HG03045 (cell line): ENCODE measurements around the gene ARHGEF4.

Source experiments
- ATAC-seq: cut with Tn5 transposase; IDR thresholded peaks from one replicate; pipeline ENCODE4 v1.9.1; 2021; ENCODE audit warnings: mild to moderate bottlenecking, moderate library complexity; ENCODE audit not compliant: unreplicated experiment

Gene ARHGEF4, protein sequence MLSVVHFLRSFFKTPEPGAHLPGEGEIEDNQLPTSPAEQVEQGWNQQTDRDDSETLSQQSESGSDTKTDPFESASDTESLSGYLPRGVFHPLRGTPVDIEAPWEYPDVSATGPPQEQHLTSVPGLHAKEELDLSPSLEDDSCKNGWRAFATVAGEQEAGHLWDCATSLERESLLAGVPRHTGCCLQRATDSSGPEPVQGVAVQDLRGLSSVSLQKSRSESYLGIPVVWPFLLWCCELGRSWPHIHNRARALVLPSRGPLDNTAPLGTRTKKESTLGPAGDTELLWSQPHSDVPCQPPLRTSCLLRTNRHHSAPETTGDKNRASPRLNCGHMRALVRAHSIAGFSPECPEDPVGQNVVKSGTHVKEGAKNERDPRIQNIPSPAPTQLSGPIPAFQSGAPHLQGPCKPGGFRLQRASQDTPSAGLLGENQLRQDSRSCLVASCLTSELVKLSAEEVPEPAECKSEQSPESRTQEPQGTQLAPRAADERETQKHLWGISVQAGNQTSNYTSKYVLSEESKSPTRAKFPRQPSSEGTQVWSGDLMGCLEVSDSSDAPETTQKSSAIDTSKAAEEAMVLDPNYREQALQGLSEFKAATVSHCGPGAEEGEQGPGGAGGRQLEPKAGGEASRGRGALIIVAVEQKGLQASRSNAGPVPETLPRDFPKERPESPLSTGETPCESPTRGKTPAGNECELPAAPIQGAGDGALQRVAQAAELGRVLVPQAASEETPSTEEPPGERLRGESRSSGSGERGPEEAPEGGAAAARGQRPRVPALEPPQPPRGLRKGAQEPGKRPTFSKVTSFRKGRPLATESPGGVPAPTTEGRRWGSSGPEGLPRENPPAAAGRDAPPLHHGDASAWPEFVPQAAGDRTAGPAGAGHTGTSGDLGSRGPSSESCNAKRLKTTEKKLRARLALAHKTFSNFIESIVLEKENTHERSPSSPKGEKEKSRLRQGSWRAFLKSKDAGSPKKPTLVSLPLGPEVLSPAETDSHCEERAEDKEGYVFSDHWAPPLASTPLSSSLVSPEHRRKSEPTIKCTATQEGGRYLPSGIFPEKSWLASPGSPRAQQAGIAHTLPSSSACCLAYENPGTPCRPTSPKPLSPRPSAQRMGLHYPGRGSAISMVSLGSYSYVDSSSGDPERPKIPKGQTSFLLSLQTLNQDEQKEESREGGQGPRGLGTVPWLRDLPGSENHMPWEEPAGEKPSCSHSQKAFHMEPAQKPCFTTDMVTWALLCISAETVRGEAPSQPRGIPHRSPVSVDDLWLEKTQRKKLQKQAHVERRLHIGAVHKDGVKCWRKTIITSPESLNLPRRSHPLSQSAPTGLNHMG (N-terminal part only)

DNA sequence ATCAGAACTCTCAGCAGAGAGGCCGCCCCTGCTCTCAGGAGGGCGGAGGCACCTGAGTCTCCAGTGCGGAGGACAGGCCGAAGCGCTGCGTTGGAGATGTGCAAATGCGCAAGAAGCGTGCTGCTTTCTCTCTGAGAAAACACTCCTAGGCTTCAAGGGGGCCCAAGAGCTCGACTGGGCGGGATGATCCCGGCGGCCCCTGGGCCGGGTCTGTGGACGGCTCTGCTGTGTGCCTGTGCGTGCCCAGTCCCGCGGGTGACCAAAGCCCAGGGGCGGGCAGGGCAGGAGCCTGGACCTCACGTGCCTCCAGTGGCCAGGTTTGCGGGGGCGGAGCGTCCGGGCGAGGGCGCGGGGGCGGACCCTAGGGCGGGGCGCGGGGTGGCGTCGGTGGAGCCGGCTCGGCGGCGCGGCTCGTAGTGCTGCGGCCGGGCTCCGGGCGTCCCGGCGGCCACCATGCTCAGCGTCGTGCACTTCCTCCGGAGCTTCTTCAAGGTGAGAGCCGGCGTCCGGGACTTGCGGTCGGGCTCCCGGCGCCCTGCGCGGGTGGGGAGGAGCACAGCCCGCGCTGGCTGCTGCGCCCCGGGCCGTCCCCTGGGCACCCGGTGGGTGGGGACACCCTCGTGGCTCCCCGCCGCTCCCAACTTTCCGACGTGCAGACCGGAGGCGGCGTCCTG, at the start of gene ARHGEF4:
ARHGEF4 (plus strand) TSS at position 414 of the 674 bp plus-strand sequence; CDS start at position 454, 40 bp downstream.
- ATAC-seq = no peak

DNA sequence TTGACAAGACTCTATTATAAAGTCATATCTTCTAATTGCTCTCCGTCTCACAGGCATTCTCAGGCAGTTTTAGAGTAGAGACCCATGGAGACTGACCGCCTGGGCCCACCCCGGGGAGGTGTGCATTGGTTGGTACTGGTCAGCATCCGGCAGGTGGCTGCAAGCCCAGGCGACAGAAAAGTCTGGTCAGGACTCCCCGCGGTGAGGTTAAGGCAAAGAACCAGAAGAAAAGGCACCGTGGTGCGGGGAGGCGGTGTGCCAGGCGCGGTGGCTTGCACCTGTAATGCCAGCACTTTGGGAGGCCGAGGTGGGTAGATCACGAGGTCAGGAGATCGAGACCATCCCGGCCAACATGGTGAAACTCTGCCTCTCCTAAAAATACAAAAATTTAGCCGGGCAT, 48.9 kb upstream of the ARHGEF4 start:
- ATAC-seq = no peak

DNA sequence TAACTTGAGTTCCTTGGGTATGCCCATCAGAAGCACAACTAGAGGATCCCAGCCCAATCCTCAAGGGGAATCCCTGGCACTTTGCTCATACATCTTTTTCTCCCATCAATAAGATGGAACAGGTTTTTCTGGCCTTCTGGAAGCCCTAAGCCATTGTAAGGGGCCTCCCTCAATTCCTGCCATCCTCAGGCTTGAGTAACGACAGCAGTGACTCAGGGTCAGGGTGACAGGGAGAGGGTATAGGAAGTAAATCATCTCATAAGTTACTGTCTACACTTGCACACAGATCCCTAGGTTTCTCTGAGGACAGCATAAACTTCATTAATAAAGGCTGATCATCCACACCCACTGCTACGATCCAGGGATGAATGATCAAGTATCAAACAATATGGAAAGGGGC, 46.4 kb upstream of the ARHGEF4 start:
- no peak for ATAC-seq

DNA sequence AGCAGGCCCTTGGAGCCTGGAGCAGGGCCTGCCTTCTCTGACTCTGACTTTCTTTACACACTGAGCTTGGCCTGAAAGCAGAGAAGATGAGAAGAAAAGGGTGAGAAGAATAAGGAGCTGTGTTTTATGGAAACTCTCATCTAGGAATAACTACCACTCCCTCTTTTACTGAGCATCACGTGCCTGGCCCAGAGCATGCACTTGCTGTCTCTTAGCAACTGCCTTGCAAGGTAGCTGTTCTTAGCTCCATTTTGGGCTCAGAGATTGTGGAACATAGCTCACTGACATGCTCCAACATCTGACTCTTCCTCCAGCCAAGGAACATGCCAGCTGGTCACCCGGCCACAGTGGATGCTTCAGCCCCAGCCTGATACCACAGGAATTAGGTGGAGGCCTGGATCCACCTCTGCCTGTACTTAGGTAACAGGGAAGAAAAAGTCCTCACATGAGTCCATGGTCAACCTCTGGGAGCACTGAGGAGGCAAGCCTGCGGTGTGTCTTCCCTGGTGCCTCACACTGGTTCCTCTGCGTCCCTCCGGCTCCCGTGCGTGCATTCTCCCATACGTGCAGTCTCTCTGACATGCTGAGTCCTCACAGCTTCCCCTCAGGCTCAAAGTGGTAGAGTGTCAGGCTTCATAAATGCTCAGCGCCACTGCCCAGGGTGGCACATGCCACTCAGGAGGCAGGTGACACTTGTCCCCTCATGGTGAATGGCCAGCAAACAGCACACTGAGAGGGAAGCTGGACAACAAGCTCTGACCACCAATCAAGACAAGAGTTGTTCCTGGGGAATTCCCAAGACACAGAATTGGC, 45.7 kb upstream of the ARHGEF4 start:
- no peak for ATAC-seq

DNA sequence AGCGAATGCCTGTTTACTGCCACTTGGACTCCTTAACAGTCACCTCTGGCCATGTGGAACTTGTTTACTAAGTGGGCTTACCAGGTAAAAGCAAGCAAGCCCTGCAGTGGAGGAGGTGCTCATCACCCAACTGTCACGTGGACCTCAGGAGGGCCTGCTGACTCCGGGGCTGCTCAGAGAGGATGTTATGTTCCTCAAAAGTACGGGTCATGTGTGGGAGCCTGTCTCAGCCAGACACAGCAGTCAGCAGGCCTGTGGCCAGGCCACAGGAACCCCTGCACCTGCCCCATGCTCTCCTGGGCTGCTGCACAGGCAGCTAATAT, 45.1 kb upstream of the ARHGEF4 start:
- ATAC-seq = no peak

DNA sequence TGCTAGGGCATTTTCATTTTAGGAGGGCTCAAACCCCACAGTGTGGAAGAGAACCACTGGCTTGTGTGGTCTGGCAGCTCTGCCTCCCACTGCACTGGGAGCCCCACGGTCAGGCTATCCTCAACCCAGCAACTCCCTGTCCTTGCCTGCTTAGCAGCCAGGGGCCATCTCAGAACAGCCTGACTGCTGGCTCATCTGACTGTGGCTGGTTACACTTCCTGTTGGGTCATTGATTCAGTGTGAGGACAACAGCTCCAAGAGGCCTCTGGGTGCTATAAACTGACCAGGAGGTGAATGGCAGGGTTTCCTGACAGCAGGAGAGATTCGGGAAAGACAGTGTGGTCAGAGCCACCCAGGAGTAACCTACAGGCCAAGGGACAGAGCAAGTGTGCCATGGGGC, 41.3 kb upstream of the ARHGEF4 start:
- no peak for ATAC-seq

DNA sequence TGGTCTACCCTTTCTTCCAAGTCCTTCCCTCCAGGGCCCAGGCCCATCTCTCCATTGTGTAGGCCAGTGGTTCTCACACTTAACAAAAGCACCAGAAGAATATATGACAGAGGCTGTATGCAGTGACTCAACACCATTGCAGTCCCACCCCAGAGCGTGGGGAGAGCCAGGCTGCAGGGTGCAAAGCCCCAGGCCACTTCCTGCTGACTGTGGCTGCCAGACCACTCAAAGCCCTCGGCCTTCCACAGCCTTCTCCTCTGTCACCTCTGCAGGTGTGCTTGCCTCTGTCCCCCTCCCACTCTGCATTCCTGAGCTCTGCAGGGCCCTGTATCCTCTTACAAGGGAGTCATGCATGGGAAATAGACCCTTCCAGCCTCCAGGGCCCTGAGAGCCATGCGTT, 40.4 kb upstream of the ARHGEF4 start:
- ATAC-seq = no peak

DNA sequence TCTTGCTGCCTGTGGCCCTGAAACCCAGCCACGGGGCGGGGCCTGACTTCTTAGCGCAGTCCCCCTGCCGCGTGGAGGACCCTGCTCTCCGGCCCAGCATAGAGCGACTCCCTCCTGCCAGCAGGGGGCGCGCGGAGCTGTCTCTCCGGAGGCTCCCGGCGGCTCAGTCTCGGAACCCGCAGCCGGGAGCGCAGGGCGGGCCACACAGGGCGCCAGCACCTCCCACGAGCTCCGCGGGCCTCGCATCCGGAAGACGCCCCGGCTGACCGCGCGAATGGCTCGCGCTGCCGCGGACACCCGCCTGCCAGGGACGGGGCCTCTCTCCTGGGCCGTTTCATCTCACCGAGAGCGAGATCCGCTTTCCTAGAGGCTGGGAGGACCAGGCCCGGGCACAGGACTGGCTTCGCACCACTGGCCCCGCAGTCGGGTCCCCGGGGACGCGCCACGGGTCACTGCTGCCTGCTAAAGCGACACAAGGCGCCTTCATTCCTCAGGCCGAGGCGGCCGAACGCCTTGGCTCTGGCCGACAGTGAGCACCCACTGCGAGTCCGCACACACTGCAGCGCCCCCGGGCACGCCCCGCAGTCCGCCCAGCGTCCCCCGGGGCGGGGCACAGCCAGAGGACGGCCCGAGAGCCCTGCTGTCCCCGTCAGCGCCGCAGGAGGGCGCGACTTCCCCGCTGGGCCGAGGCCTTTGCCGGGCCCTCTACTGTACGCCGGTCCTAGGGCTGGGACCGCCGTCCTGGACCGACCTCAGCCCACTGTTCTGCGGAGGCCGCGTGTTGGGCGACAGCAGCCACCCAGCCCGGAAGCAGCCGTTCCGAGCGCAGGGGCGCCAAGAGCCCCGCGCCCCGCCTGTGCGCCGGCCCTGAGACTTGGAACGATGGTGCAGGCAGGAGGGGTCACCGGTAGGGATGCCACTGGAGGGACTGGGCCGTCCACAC, 39.0 kb upstream of the ARHGEF4 start:
- ATAC-seq = peak; percentile 96

DNA sequence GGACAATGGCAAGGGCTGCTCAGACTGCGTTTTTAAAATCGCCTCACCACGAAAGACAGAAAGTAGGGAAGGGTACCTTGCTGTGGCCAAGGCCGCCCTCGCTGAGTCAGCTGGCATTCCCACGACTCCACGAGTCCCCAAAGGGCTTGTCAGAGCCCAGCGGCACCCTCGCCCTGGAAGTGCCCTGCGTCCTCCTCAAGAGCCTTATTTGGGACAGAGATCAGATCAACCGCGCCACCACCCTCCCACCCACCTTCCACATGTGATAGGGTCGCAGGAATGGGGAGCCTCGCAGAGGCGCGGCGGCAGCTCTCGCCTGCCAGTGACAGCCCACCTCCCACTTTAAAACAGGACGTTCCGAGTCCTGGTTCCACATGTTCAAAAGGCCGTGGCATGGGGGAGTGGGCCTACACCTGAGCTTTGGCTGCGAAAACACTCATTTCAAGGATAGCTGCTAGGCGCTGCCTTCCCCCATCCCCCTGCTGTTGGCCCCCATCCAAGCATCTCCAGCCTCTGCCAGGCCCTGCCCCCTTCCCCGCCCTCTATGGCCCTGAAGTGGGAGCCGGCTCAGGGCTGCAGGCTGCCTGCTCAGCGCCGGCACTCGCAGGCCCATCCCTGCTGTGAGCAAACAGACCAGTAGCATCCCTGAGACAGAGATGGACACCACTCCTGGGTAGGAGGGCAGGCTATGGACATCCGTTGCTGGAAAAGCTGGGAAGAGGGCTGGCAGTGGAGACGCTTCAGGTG, 38.1 kb upstream of the ARHGEF4 start:
- no peak for ATAC-seq

DNA sequence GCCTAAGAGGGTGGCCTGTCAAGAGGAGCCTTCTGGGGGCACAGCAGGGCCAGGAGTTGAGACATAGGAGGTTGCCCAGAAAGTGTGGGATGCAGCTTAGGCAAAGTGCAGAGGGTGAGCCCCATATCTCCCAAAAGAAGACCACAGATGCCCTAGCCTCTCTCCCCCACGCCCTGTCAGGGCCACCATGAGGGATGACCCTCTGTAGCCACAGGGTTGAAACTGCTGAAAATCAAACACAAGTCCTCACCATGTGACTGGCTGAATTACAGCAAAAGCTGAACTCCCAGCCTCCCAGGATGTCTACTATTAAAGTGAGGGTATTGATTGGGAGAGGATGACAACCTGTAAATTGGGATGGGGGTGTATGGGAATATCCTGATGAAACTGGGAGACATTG, 37.4 kb upstream of the ARHGEF4 start:
- no peak for ATAC-seq

DNA sequence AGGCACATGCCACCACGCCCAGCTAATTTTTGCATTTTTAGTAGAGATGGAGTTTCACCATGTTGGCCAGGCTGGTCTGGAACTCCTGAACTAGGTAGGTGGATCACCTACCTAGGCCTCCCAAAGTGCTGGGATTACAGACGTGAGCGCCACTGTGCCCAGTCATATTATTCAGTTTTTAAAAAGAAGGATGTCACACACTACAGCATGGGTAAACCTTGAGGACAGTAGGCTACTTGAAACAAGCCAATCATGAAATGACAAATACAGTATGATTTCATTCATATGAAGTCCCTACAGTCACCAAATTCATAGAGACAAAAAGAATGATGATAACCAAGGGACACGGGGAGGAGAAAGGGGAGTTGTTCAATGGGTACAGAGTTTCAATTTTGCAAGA, 31.1 kb upstream of the ARHGEF4 start:
- no peak for ATAC-seq

DNA sequence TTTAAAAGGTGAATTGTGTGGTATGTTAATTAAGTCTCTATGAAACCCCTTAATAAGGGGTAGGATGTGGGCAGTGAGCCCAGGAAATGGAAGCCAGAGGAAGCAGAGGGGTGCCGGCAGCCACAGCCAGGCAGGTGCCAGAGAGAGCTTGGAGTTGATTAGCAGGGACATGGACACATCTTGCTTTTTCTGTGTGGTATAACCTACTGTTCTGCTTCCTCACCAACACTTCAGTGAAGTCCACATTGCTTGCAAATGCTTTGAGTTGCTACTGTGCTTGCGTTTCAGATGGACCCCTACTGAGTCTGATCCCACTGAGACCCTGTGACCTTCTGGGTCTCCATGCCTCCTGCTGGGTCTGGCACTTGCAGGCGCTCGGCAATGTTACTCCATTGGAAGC, 30.3 kb upstream of the ARHGEF4 start:
- no peak for ATAC-seq

DNA sequence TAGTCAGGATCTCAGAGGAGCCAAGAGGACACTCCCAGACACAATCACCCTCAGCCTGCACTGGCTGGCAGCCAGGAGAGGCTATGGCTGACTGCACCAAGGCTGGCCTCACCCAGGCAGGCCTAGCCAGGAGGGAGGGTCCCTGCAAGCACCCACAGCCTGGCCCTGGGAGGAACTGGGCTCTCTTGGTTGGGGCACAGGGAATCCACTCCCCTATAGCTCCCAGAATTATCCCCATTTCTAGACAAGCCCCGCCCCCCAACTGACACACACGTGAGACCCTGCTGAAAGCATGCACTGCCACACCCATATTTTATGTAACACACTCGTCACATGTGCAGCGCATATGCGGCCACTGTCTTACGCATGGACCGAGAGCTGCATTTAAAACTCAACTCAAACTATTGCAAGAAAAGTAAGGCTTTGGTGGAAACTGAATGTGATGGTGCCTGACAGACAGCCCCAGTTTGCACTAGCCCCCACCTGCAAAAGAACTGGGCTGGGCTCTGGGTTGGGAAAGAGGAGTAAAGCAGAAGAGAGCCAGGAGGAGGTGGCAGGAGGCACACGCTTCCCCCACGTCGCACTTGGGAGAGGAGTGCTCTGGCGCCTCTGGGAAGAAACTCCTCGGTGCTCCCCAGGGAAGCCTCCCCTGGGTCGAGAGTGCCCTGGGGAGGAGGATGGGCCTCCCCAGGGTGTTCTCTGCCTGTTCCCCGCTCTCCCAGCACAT, 28.9 kb upstream of the ARHGEF4 start:
- no peak for ATAC-seq

DNA sequence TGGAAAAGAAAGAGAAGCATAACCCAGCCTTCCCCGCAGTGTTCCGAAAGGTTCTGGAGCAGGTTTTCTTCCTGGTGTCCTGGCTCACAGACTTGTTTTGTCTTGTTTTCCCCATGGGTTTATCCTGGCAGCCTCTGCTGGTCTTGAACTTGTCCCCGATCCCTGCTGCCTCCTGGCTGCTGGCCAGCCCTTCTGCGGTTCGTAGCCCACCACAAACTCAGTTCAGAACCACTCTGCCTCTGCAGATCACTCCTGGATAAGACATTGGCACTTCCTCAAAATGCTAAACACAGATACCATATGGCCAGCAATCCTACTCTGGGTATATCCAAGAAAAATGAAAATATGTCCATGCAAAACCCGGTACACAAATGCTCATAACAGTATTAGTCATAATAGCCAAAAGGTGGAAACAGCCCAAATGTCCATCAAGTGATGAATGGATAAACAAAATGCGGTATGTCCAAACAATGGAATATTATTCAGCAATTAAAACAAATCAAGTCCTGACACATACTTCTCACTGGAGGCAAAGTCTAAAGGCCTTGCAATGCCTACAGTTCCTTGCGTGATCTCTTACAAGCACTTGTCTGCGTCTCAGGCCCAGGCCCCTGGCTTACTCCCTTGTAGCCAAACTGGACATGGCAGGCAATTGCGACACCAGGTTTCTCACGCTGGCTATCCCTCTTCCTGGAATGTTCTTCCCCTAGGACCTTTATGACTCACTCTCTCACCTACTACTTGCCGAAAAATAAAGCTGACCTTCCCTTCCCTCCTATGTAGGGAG, 28.0 kb upstream of the ARHGEF4 start:
- no peak for ATAC-seq

DNA sequence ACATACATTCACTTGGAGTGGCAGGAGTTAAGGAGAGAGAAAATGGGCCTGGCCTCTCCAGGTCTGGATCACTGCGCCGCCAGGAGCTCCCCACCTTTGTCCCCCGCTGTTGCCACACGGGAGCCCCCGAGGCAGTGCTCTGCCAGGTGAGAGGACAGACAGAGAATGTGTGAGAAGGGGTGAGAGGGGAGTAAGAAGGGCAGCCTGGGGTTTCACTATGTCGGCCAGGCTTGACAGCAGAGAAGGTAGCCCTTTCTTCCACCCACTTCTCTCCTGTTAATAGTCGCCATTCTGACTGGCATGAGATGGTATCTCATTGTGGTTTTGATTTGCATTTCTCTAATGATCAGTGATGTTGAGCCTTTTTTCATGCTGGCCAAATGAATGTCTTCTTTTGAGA, 26.2 kb upstream of the ARHGEF4 start:
- no peak for ATAC-seq

DNA sequence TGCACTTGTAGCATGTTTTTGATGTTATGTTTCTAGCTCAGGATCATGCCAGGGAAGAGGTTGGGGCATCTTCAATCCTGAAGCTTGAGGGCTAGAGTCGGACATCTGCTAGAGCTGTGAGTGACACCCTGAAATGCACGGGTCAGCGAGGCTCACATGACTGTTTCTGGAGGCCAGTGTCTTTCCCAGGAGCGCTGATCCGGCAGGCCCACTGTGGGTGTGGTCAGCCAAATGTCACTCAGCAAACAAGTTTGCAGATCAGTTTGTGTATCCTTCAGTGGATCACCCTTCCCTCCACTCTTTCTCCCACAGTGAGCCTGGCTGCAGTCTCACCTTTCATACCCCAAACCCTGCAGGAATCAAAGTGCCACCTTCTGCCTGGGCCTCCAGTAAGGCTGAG, 23.0 kb upstream of the ARHGEF4 start:
- ATAC-seq = no peak
